ENCODE data around the gene CNKSR3.

CNKSR3 gene

GRCh38 chr6:154447954-154448353, 62.5 kb downstream of the CNKSR3 start:
- Histone ChIP-seq H3K36me3 (replicated peaks; ENCODE audit: low read depth, low read length) (no peaks in the 10 kb centered on the region), H3K4me2 (ENCODE audit: low read length) (no peak overlapping the region), H3K27me3 (ENCODE audit: low read depth, low read length) (0 out of 2 replicates have a peak, but pooled peaks cover 8% of the 10 kb centered on the region), H3K79me2 (ENCODE audit: low read length) (no peaks in the 10 kb centered on the region), H3K9me3 (ENCODE audit: insufficient read depth, low read length) (no peaks in the 10 kb centered on the region), H3K27ac (ENCODE audit: low read length) (no peak overlapping the region), H3K9ac (ENCODE audit: low read length) (no peak overlapping the region), H4K20me1 (ENCODE audit: insufficient read depth, low read length) (no peaks in the 10 kb centered on the region), H2AFZ (ENCODE audit: low read depth, low read length) (no peak overlapping the region), H3K4me3 (ENCODE audit: low read length) (no peak overlapping the region), H3K4me1 (ENCODE audit: low read length) (no peaks in the 10 kb centered on the region)
- TF ChIP-seq EZH2phosphoT487 (IDR thresholded peaks at IDR 0.05; ENCODE audit: low read depth) (no peak), CTCF (IDR thresholded peaks at IDR 0.05; ENCODE audit: low read depth, low read length) (no peak)

- H3K4me3 ChIP-seq (ENCODE audit: low read length) = no peak overlapping the region
- no peaks in the 10 kb centered on the region for H3K4me1 ChIP-seq (ENCODE audit: low read length)
- H3K36me3 ChIP-seq (replicated peaks; ENCODE audit: low read depth, low read length) = no peaks in the 10 kb centered on the region
- H2AFZ ChIP-seq (ENCODE audit: low read depth, low read length) = no peak overlapping the region
- no peaks in the 10 kb centered on the region for H4K20me1 ChIP-seq (ENCODE audit: insufficient read depth, low read length)
- TF ChIP-seq CTCF (IDR thresholded peaks at IDR 0.05; ENCODE audit: low read depth, low read length) = no peak
- TF ChIP-seq EZH2phosphoT487 (IDR thresholded peaks at IDR 0.05; ENCODE audit: low read depth) = no peak
- no peak overlapping the region for H3K9ac ChIP-seq (ENCODE audit: low read length)
- no peaks in the 10 kb centered on the region for H3K9me3 ChIP-seq (ENCODE audit: insufficient read depth, low read length)
- H3K27me3 ChIP-seq (ENCODE audit: low read depth, low read length) = 0 out of 2 replicates have a peak, but pooled peaks cover 7% of the 10 kb centered on the region
- H3K79me2 ChIP-seq (ENCODE audit: low read length) = no peaks in the 10 kb centered on the region
- H3K4me2 ChIP-seq (ENCODE audit: low read length) = no peak overlapping the region
- H3K27ac ChIP-seq (ENCODE audit: low read length) = no peak overlapping the region
Measured at GRCh38 chr6:154446984-154447383, 63.5 kb downstream of the CNKSR3 start.

- Histone ChIP-seq H3K4me2 (ENCODE audit: low read length) (no peak overlapping the region), H3K79me2 (ENCODE audit: low read length) (no peaks in the 10 kb centered on the region), H3K27me3 (ENCODE audit: low read depth, low read length) (0 out of 2 replicates have a peak, but pooled peaks cover 7% of the 10 kb centered on the region), H3K27ac (ENCODE audit: low read length) (no peak overlapping the region), H2AFZ (ENCODE audit: low read depth, low read length) (no peak overlapping the region), H4K20me1 (ENCODE audit: insufficient read depth, low read length) (no peaks in the 10 kb centered on the region), H3K9me3 (ENCODE audit: insufficient read depth, low read length) (no peaks in the 10 kb centered on the region), H3K36me3 (replicated peaks; ENCODE audit: low read depth, low read length) (no peaks in the 10 kb centered on the region), H3K4me3 (ENCODE audit: low read length) (no peak overlapping the region), H3K4me1 (ENCODE audit: low read length) (no peaks in the 10 kb centered on the region), H3K9ac (ENCODE audit: low read length) (no peak overlapping the region)
- TF ChIP-seq CTCF (IDR thresholded peaks at IDR 0.05; ENCODE audit: low read depth, low read length) = no peak
- TF ChIP-seq EZH2phosphoT487 (IDR thresholded peaks at IDR 0.05; ENCODE audit: low read depth) = no peak
Measured at GRCh38 chr6:154445417-154445816, 65.1 kb downstream of the CNKSR3 start.

- Histone ChIP-seq H3K79me2 (ENCODE audit: low read length) (no peaks in the 10 kb centered on the region), H2AFZ (ENCODE audit: low read depth, low read length) (no peak overlapping the region), H3K36me3 (replicated peaks; ENCODE audit: low read depth, low read length) (no peaks in the 10 kb centered on the region), H3K9ac (ENCODE audit: low read length) (no peak overlapping the region), H3K4me1 (ENCODE audit: low read length) (no peaks in the 10 kb centered on the region), H3K27ac (ENCODE audit: low read length) (no peak overlapping the region), H3K4me2 (ENCODE audit: low read length) (no peak overlapping the region), H4K20me1 (ENCODE audit: insufficient read depth, low read length) (no peaks in the 10 kb centered on the region), H3K4me3 (ENCODE audit: low read length) (no peak overlapping the region), H3K27me3 (ENCODE audit: low read depth, low read length) (0 out of 2 replicates have a peak, but pooled peaks cover 15% of the 10 kb centered on the region), H3K9me3 (ENCODE audit: insufficient read depth, low read length) (no peaks in the 10 kb centered on the region)
- no peak for TF ChIP-seq CTCF (IDR thresholded peaks at IDR 0.05; ENCODE audit: low read depth, low read length)
- TF ChIP-seq EZH2phosphoT487 (IDR thresholded peaks at IDR 0.05; ENCODE audit: low read depth) = no peak
Measured at GRCh38 chr6:154441995-154442310, 68.5 kb downstream of the CNKSR3 start.

All from OCI-LY3 (cell line).